SK-N-SH (cell line): ENCODE results near the gene TWF1.

ENCODE experiments used
- EP300 ChIP-seq, 2 experiments: IDR thresholded peaks; 2 replicates each; pipeline versions ENCODE4 v1.4.0 to v1.6.1; 2012; ENCODE audit warnings: borderline replicate concordance in 1 of 2, low read depth in 1 of 2, low read length in 1 of 2
- GATA2 ChIP-seq: sonication (generic); formaldehyde crosslinking; IDR thresholded peaks from 2 replicates; pipeline ENCODE4 v1.5.0; 2020; ENCODE audit warnings: mild to moderate bottlenecking, missing genetic modification reagents
- NFIC ChIP-seq: IDR thresholded peaks from 2 replicates; pipeline ENCODE4 v1.4.0; 2012; ENCODE audit warnings: borderline replicate concordance
- POLR2AphosphoS5 ChIP-seq: IDR thresholded peaks from 2 replicates; pipeline ENCODE4 v1.6.1; 2012; ENCODE audit warnings: low read depth, low read length
- RAD21 ChIP-seq: IDR thresholded peaks from 2 replicates; pipeline ENCODE4 v1.6.1; 2012; ENCODE audit warnings: mild to moderate bottlenecking, low read length
- RCOR1 ChIP-seq: fragments of 150-350 bp; IDR thresholded peaks from 2 replicates; pipeline ENCODE4 v1.6.1; 2017; ENCODE audit warnings: antibody characterized with exemption, low read length
- RFX5 ChIP-seq: IDR thresholded peaks from 2 replicates; pipeline ENCODE4 v1.6.1; 2012; ENCODE audit warnings: mild to moderate bottlenecking, improper control_type of control experiment, low read length
- RXRA ChIP-seq: IDR thresholded peaks from 2 replicates; pipeline ENCODE4 v1.4.0; 2012; ENCODE audit warnings: low read depth, mild to moderate bottlenecking, borderline replicate concordance
- TAF1 ChIP-seq: IDR thresholded peaks from 2 replicates; pipeline ENCODE4 v1.6.1; 2012; ENCODE audit warnings: low read depth, mild to moderate bottlenecking, low read length, moderate library complexity, borderline replicate concordance
- YY1 ChIP-seq: IDR thresholded peaks from 2 replicates; pipeline ENCODE4 v1.4.0; 2012; ENCODE audit warnings: low read depth, mild to moderate bottlenecking
- TF ChIP-seq, protein P1 (sequence below): IDR thresholded peaks from 2 replicates; pipeline ENCODE4 v1.6.1; 2012; ENCODE audit warnings: mild to moderate bottlenecking, low read depth, low read length, moderate library complexity
- TF ChIP-seq, protein P2 (sequence below): fragments of 200-600 bp; sonication (generic); IDR thresholded peaks from 2 replicates; pipeline ENCODE4 v1.6.1; 2017; ENCODE audit warnings: antibody characterized with exemption, mild to moderate bottlenecking, moderate library complexity
- TF ChIP-seq, protein P3 (sequence below): IDR thresholded peaks from 2 replicates; pipeline ENCODE4 v1.4.0; 2012; ENCODE audit warnings: low read depth

DNA sequence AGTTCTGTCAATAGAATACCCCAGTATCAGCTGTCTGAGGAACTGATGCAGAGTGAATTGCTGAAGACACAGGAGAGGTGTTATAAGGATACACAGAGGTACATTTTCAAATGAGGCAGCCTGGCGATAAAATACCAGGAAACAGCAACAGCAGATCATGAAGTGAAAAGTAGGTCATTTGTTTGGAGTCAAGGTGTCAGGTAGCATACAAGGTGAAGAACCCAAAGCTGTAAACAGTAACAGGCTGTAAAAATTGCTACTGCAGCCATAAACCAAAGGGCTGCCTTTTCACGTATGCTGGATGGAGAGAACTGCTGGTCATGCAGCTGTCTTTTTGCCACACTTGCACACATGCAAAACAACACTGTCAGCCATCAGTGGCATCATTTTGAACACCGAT lies 9.3 kb upstream of the TWF1 start:
- TF ChIP-seq, protein P1, sequence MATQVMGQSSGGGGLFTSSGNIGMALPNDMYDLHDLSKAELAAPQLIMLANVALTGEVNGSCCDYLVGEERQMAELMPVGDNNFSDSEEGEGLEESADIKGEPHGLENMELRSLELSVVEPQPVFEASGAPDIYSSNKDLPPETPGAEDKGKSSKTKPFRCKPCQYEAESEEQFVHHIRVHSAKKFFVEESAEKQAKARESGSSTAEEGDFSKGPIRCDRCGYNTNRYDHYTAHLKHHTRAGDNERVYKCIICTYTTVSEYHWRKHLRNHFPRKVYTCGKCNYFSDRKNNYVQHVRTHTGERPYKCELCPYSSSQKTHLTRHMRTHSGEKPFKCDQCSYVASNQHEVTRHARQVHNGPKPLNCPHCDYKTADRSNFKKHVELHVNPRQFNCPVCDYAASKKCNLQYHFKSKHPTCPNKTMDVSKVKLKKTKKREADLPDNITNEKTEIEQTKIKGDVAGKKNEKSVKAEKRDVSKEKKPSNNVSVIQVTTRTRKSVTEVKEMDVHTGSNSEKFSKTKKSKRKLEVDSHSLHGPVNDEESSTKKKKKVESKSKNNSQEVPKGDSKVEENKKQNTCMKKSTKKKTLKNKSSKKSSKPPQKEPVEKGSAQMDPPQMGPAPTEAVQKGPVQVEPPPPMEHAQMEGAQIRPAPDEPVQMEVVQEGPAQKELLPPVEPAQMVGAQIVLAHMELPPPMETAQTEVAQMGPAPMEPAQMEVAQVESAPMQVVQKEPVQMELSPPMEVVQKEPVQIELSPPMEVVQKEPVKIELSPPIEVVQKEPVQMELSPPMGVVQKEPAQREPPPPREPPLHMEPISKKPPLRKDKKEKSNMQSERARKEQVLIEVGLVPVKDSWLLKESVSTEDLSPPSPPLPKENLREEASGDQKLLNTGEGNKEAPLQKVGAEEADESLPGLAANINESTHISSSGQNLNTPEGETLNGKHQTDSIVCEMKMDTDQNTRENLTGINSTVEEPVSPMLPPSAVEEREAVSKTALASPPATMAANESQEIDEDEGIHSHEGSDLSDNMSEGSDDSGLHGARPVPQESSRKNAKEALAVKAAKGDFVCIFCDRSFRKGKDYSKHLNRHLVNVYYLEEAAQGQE, result no peak
- TF ChIP-seq, protein P2, sequence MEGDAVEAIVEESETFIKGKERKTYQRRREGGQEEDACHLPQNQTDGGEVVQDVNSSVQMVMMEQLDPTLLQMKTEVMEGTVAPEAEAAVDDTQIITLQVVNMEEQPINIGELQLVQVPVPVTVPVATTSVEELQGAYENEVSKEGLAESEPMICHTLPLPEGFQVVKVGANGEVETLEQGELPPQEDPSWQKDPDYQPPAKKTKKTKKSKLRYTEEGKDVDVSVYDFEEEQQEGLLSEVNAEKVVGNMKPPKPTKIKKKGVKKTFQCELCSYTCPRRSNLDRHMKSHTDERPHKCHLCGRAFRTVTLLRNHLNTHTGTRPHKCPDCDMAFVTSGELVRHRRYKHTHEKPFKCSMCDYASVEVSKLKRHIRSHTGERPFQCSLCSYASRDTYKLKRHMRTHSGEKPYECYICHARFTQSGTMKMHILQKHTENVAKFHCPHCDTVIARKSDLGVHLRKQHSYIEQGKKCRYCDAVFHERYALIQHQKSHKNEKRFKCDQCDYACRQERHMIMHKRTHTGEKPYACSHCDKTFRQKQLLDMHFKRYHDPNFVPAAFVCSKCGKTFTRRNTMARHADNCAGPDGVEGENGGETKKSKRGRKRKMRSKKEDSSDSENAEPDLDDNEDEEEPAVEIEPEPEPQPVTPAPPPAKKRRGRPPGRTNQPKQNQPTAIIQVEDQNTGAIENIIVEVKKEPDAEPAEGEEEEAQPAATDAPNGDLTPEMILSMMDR, result no peak
- no peak for TF ChIP-seq YY1
- no peak for TF ChIP-seq RFX5
- no peak for TF ChIP-seq TAF1
- no peak for TF ChIP-seq RAD21
- TF ChIP-seq POLR2AphosphoS5, result no peak
- no peak for TF ChIP-seq NFIC
- no peak for TF ChIP-seq GATA2
- TF ChIP-seq EP300 (IDR thresholded peaks at IDR 0.05; ENCODE audit: borderline replicate concordance in 1 of 2, low read depth in 1 of 2, low read length in 1 of 2), result no peak
- TF ChIP-seq, protein P3, sequence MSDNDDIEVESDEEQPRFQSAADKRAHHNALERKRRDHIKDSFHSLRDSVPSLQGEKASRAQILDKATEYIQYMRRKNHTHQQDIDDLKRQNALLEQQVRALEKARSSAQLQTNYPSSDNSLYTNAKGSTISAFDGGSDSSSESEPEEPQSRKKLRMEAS, result no peak
- no peak for TF ChIP-seq RCOR1
- TF ChIP-seq RXRA, result no peak
